ENCODE results near the gene NKRF. TPM values are rescaled to one million over a fixed set of nuclear protein-coding genes. Genes with fewer than 3 reads are reported as not detected.

Gene NKRF
- total and polyA plus RNA-seq, 9 of the 15 experiments (the other 6 are each of a cell fraction or from before 2014, with no cell fraction given): 8.9 to 31.9 (median 19.0) TPM

DNA sequence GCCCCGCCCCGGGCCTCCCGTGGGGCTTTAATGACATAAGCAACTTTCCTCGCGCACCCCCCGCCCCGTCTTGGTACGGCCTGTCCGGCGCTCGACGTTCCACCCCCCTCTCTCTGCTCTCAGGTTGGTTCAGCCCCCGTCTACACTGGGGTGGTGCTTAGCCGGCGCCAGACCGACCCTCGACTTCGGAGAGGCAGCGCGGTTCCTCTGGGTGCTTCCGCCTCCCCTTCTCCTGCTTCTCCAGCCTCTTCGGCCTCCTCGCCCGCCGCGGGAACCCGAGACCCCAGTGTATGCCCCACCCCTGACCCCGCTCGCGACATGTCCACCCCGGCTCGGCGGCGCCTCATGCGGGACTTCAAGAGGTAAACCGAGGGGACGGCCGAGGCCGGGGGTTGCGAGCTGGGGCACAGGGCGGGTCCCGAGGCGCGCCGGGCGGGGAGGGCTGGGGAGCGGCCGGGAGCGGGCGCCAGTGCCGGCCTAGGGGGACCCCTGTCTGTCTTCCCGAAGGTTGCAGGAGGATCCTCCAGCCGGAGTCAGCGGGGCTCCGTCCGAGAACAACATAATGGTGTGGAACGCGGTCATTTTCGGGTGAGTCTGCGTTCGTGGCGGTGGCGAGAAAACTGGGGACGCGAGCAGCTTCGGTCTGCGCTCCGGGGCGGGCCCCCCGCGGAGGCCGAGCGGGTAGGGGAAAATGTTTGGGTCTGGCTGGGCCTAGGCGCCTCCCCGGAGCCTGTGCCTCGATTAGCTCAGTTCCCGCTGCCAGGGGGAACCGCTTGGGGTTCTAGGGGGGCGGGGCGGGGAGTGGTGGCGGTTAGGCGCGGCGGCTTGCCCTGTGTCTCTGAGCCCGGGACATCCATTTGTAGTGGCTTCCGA lies 31.6 kb downstream of the NKRF start, which contains the start of gene UBE2A (continued):
- TF ChIP-seq, protein P1, sequence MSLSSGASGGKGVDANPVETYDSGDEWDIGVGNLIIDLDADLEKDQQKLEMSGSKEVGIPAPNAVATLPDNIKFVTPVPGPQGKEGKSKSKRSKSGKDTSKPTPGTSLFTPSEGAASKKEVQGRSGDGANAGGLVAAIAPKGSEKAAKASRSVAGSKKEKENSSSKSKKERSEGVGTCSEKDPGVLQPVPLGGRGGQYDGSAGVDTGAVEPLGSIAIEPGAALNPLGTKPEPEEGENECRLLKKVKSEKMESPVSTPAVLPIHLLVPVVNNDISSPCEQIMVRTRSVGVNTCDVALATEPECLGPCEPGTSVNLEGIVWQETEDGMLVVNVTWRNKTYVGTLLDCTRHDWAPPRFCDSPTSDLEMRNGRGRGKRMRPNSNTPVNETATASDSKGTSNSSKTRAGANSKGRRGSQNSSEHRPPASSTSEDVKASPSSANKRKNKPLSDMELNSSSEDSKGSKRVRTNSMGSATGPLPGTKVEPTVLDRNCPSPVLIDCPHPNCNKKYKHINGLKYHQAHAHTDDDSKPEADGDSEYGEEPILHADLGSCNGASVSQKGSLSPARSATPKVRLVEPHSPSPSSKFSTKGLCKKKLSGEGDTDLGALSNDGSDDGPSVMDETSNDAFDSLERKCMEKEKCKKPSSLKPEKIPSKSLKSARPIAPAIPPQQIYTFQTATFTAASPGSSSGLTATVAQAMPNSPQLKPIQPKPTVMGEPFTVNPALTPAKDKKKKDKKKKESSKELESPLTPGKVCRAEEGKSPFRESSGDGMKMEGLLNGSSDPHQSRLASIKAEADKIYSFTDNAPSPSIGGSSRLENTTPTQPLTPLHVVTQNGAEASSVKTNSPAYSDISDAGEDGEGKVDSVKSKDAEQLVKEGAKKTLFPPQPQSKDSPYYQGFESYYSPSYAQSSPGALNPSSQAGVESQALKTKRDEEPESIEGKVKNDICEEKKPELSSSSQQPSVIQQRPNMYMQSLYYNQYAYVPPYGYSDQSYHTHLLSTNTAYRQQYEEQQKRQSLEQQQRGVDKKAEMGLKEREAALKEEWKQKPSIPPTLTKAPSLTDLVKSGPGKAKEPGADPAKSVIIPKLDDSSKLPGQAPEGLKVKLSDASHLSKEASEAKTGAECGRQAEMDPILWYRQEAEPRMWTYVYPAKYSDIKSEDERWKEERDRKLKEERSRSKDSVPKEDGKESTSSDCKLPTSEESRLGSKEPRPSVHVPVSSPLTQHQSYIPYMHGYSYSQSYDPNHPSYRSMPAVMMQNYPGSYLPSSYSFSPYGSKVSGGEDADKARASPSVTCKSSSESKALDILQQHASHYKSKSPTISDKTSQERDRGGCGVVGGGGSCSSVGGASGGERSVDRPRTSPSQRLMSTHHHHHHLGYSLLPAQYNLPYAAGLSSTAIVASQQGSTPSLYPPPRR (CRISPR knock-in tag; IDR thresholded peaks at IDR 0.05; ENCODE audit: borderline replicate concordance): no peak
- TF ChIP-seq DMBX1 (CRISPR knock-in tag; IDR thresholded peaks at IDR 0.05; ENCODE audit: borderline replicate concordance) (no peak), ARID1B (IDR thresholded peaks at IDR 0.05) (peak; percentile 35; the same call in 1 of the 2 replicates), HMG20A (CRISPR knock-in tag; conservative IDR thresholded peaks at IDR 0.05) (no peak), HMGN3 (IDR thresholded peaks at IDR 0.05; ENCODE audit: borderline replicate concordance, extremely low read depth, insufficient read length, low read depth, low read length) (peak; percentile 66), TCF3 (CRISPR knock-in tag; IDR thresholded peaks at IDR 0.05) (no peak), MAFF (IDR thresholded peaks at IDR 0.05; ENCODE audit: low read length) (peak; percentile 28; the same call in 1 of the 2 replicates), PCBP1 (IDR thresholded peaks at IDR 0.05; ENCODE audit: low read depth, low read length, poor library complexity, severe bottlenecking) (peak; percentile 47), POLR2A (conservative IDR thresholded peaks at IDR 0.05) (peak; percentile 97), XRCC4 (IDR thresholded peaks at IDR 0.05; ENCODE audit: extremely low read depth, insufficient read depth, insufficient read length) (no peak), HSF4 (CRISPR knock-in tag; IDR thresholded peaks at IDR 0.05; ENCODE audit: borderline replicate concordance) (no peak), NR2C1 (IDR thresholded peaks at IDR 0.05) (no peak), NR2C1 (tag; IDR thresholded peaks at IDR 0.05) (peak; percentile 13; the same call in 1 of the 2 replicates), TAF1 (IDR thresholded peaks at IDR 0.05; ENCODE audit: control insufficient read depth, extremely low read depth, insufficient read depth, low read length, severe bottlenecking) (peak; percentile 92), RB1 (IDR thresholded peaks at IDR 0.05; ENCODE audit: low read depth) (0 out of 2 replicates have a peak, but pooled peaks have one; percentile 18), STAT5B (CRISPR knock-in tag; IDR thresholded peaks at IDR 0.05) (no peak), FOXM1 (IDR thresholded peaks at IDR 0.05; ENCODE audit: low read depth) (no peak), FOXM1 (CRISPR knock-in tag; IDR thresholded peaks at IDR 0.05; ENCODE audit: low read depth) (peak; percentile 66; the same call in 1 of the 2 replicates)
- TF ChIP-seq, protein P2, sequence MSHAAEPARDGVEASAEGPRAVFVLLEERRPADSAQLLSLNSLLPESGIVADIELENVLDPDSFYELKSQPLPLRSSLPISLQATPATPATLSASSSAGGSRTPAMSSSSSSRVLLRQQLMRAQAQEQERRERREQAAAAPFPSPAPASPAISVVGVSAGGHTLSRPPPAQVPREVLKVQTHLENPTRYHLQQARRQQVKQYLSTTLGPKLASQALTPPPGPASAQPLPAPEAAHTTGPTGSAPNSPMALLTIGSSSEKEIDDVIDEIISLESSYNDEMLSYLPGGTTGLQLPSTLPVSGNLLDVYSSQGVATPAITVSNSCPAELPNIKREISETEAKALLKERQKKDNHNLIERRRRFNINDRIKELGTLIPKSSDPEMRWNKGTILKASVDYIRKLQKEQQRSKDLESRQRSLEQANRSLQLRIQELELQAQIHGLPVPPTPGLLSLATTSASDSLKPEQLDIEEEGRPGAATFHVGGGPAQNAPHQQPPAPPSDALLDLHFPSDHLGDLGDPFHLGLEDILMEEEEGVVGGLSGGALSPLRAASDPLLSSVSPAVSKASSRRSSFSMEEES (CRISPR knock-in tag; IDR thresholded peaks at IDR 0.05): no peak
- TF ChIP-seq, protein P3, sequence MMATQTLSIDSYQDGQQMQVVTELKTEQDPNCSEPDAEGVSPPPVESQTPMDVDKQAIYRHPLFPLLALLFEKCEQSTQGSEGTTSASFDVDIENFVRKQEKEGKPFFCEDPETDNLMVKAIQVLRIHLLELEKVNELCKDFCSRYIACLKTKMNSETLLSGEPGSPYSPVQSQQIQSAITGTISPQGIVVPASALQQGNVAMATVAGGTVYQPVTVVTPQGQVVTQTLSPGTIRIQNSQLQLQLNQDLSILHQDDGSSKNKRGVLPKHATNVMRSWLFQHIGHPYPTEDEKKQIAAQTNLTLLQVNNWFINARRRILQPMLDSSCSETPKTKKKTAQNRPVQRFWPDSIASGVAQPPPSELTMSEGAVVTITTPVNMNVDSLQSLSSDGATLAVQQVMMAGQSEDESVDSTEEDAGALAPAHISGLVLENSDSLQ (IDR thresholded peaks at IDR 0.05): no peak
